Measurements from ENCODE around the gene MAFG. TPM values are rescaled to one million over a fixed set of nuclear protein-coding genes. Genes with fewer than 3 reads are reported as not detected.

MAFG gene
- 8.1 and 12.9 TPM in 2 replicates for total RNA-seq (ENCODE audit: low replicate concordance)

- peaks cover 31% of the 10 kb centered on the region for H3K4me1 ChIP-seq
- peaks cover 2% of the 10 kb centered on the region for H3K27me3 Mint-ChIP-seq (ENCODE audit: insufficient read depth, low read depth)
Observed at GRCh38 chr17:81927653-81928543, at the start of gene MAFG. Gene MAFG (minus strand): TSS chr17:81927735. CDS start chr17:81923185, 4,550 bp downstream.

DNA sequence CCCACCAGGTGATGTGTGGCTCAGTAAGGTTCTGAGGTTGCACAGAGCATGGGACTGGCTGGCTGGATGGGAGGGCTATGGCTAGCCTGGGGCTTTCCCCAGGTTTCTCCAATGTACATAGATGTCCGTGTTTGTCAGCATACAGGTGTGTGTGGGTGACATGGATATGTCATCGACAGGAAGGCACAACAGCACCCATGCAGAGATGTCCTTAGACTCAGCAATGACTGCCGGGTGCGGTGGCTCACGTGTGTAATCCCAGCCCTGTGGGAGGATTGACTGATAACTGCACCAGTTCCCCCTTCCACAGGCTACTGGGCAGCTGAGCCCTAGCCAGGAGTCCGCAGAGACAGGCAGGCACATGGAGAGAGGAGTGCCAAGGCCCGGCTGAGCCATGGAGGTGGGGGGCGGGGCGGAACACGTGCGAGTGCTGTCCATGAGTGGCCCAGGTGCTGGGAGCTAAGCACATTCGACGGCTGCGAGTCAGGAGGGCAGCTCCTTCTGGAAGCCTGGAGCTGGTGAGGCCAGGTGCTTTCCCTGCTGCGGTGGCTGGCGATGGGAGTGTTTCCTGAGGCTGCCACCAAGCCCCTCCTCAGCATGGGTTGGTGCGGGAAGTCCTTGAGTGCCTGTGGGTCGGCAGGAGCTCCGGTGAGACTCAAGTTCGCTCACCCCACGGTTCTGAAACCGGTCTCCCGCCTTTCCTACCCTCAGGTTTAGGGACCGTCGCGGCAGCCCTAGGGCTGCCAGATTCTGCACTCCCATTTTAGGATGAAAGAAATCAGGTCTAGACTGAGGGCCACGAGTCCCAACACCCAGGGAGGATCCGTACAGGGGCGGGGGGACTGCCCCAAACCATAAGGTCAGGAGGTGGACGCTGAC, 49.0 kb upstream of the MAFG start:
- DNase-seq (ENCODE audit: low spot score) = peak; percentile 39
- H3K4me3 Mint-ChIP-seq = peak overlapping the region; percentile 95
- no peaks in the 10 kb centered on the region for H4K20me1 ChIP-seq (ENCODE audit: low read depth)
- no peak overlapping the region for H3K9ac ChIP-seq
- peak overlapping the region; percentile 14 for H2AFZ ChIP-seq (replicated peaks)
- H3K27me3 ChIP-seq = peaks cover 35% of the 10 kb centered on the region
- H3K4me2 ChIP-seq = peak overlapping the region; percentile 77
- H3K9me3 ChIP-seq (ENCODE audit: low read depth) = peaks cover 3% of the 10 kb centered on the region
- peaks cover 19% of the 10 kb centered on the region for H3K27me3 Mint-ChIP-seq (ENCODE audit: insufficient read depth, low read depth)
- no peak overlapping the region for H3K27ac ChIP-seq
- H3F3A ChIP-seq (ENCODE audit: low read depth) = peaks cover 4% of the 10 kb centered on the region
- H3K4me1 ChIP-seq = peaks cover 3% of the 10 kb centered on the region
- H3K9me3 Mint-ChIP-seq = peaks cover 20% of the 10 kb centered on the region
- peaks cover 17% of the 10 kb centered on the region for H3K4me1 Mint-ChIP-seq
- H3K79me2 ChIP-seq (ENCODE audit: low read depth) = peaks cover 13% of the 10 kb centered on the region
- peak overlapping the region; percentile 96 for H3K4me3 ChIP-seq
- H3K36me3 ChIP-seq = no peaks in the 10 kb centered on the region
- peak overlapping the region; percentile 83 for H3K27ac Mint-ChIP-seq
- TF ChIP-seq EZH2 (IDR thresholded peaks at IDR 0.05) = no peak
- no peak for TF ChIP-seq EZH2phosphoT487 (IDR thresholded peaks at IDR 0.05)
- TF ChIP-seq, protein P1, sequence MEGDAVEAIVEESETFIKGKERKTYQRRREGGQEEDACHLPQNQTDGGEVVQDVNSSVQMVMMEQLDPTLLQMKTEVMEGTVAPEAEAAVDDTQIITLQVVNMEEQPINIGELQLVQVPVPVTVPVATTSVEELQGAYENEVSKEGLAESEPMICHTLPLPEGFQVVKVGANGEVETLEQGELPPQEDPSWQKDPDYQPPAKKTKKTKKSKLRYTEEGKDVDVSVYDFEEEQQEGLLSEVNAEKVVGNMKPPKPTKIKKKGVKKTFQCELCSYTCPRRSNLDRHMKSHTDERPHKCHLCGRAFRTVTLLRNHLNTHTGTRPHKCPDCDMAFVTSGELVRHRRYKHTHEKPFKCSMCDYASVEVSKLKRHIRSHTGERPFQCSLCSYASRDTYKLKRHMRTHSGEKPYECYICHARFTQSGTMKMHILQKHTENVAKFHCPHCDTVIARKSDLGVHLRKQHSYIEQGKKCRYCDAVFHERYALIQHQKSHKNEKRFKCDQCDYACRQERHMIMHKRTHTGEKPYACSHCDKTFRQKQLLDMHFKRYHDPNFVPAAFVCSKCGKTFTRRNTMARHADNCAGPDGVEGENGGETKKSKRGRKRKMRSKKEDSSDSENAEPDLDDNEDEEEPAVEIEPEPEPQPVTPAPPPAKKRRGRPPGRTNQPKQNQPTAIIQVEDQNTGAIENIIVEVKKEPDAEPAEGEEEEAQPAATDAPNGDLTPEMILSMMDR (IDR thresholded peaks at IDR 0.05) = no peak
- H3K36me3 Mint-ChIP-seq = peaks cover 10% of the 10 kb centered on the region

More at GRCh38 chr17:81927653-81928543, at the start of gene MAFG:
- H3K4me3 ChIP-seq = peak within 1 kb of the TSS; percentile 87
- Mint-ChIP-seq H3K27ac (no peak within 1 kb of the TSS), H3K4me3 (peak within 1 kb of the TSS; percentile 90), H3K36me3 (no peaks in the 10 kb centered on the region), H3K9me3 (no peaks in the 10 kb centered on the region), H3K4me1 (peaks cover 21% of the 10 kb centered on the region)
- TF ChIP-seq EZH2 (IDR thresholded peaks at IDR 0.05) (no peak), EZH2phosphoT487 (IDR thresholded peaks at IDR 0.05) (no peak)
- TF ChIP-seq, protein P1 (IDR thresholded peaks at IDR 0.05) = peak; percentile 69
- H3K9me3 ChIP-seq (ENCODE audit: low read depth) = no peaks in the 10 kb centered on the region
- peaks cover 17% of the 10 kb centered on the region for H3K27me3 ChIP-seq
- H2AFZ ChIP-seq (replicated peaks) = peak within 1 kb of the TSS; percentile 73
- H3K79me2 ChIP-seq (ENCODE audit: low read depth) = peaks cover 42% of the 10 kb centered on the region
- no peak within 1 kb of the TSS for H3K27ac ChIP-seq
- peaks cover 54% of the 10 kb centered on the region for H4K20me1 ChIP-seq (ENCODE audit: low read depth)
- peak; percentile 98 for DNase-seq (ENCODE audit: low spot score)
- peak within 1 kb of the TSS; percentile 22 for H3K9ac ChIP-seq
- H3F3A ChIP-seq (ENCODE audit: low read depth) = peaks cover 40% of the 10 kb centered on the region
- H3K36me3 ChIP-seq = no peaks in the 10 kb centered on the region
- peak within 1 kb of the TSS; percentile 99 for H3K4me2 ChIP-seq

- H3K4me2 ChIP-seq = no peak overlapping the region
- peaks cover 3% of the 10 kb centered on the region for H3K9me3 ChIP-seq (ENCODE audit: low read depth)
- H3K4me3 ChIP-seq = no peak overlapping the region
- H3K36me3 ChIP-seq = no peaks in the 10 kb centered on the region
- Mint-ChIP-seq H3K27ac (no peak overlapping the region), H3K4me1 (peaks cover 19% of the 10 kb centered on the region), H3K27me3 (ENCODE audit: insufficient read depth, low read depth) (peaks cover 14% of the 10 kb centered on the region), H3K4me3 (no peak overlapping the region), H3K9me3 (peaks cover 22% of the 10 kb centered on the region), H3K36me3 (no peaks in the 10 kb centered on the region)
- H3K27me3 ChIP-seq = peaks cover 59% of the 10 kb centered on the region
- H3F3A ChIP-seq (ENCODE audit: low read depth) = peaks cover 4% of the 10 kb centered on the region
- peaks cover 4% of the 10 kb centered on the region for H3K4me1 ChIP-seq
- TF ChIP-seq, protein P1 (IDR thresholded peaks at IDR 0.05) = no peak
- TF ChIP-seq EZH2 (IDR thresholded peaks at IDR 0.05) (no peak), EZH2phosphoT487 (IDR thresholded peaks at IDR 0.05) (no peak)
- no peak overlapping the region for H3K9ac ChIP-seq
- DNase-seq (ENCODE audit: low spot score) = no peak
- no peak overlapping the region for H2AFZ ChIP-seq (replicated peaks)
- no peaks in the 10 kb centered on the region for H4K20me1 ChIP-seq (ENCODE audit: low read depth)
- H3K27ac ChIP-seq = no peak overlapping the region
- H3K79me2 ChIP-seq (ENCODE audit: low read depth) = peaks cover 7% of the 10 kb centered on the region
Observed at GRCh38 chr17:81973432-81973831, 45.9 kb upstream of the MAFG start.
